ENCODE data around the gene RNF166. TPM values are rescaled to one million over a fixed set of nuclear protein-coding genes. Genes with fewer than 3 reads are reported as not detected.
"Not testable (repeated sequence)": the region's sequence is repeated elsewhere in the genome, so short reads cannot be mapped to it uniquely, and the experiment has no call there.

RNF166 gene
- total RNA-seq, 4 donors from 2014 or later: 14.7 to 21.8 (median 17.7) TPM

DNA sequence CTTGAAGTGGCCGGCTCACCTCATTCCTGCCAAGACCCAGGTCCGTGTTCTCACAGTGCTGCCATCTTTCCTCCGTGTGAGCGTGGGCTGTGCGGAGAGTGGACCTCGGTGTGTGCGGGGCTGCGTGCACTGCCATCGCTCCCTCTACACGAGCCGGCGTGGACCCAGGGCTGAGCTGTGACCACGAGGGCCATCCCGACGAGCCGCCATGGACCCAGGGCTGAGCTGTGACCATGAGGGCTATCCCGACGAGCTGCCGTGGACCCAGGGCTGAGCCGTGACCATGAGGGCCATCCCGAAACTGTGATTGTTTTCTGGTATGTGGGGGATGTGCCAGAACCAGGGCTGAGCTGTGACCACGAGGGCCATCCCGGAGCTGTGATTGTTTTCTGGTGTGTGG lies 34.4 kb downstream of the RNF166 start:
- TF ChIP-seq POLR2A (IDR thresholded peaks at IDR 0.05): no peak
- TF ChIP-seq, protein P1, sequence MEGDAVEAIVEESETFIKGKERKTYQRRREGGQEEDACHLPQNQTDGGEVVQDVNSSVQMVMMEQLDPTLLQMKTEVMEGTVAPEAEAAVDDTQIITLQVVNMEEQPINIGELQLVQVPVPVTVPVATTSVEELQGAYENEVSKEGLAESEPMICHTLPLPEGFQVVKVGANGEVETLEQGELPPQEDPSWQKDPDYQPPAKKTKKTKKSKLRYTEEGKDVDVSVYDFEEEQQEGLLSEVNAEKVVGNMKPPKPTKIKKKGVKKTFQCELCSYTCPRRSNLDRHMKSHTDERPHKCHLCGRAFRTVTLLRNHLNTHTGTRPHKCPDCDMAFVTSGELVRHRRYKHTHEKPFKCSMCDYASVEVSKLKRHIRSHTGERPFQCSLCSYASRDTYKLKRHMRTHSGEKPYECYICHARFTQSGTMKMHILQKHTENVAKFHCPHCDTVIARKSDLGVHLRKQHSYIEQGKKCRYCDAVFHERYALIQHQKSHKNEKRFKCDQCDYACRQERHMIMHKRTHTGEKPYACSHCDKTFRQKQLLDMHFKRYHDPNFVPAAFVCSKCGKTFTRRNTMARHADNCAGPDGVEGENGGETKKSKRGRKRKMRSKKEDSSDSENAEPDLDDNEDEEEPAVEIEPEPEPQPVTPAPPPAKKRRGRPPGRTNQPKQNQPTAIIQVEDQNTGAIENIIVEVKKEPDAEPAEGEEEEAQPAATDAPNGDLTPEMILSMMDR (IDR thresholded peaks at IDR 0.05): no peak
- no peak overlapping the region for H3K4me3 ChIP-seq (ENCODE audit: low read depth, poor library complexity, severe bottlenecking)
- WGBS, 2 donors: 87 to 93% methylated on average over 17 to 23 of the region's 23 CpGs
- intact Hi-C loops (cut with DNase I; ENCODE audit: low total_unique reads): no loop called here
- no peak for DNase-seq (ENCODE audit: low spot score in 2 of 2)

GRCh38 chr16:88669980-88670379 lies 36.2 kb downstream of the RNF166 start:
- WGBS, 2 donors: 70 to 72% methylated on average over 10 of the region's 10 CpGs
- no peak overlapping the region for H3K4me3 ChIP-seq (ENCODE audit: low read depth, poor library complexity, severe bottlenecking)
- intact Hi-C loops (cut with DNase I; ENCODE audit: low total_unique reads): loop anchor here (1.0 kb wide), 1 partner anchor 49 kb away; no protein-coding TSS in a partner anchor
- no peak for TF ChIP-seq POLR2A (IDR thresholded peaks at IDR 0.05)
- TF ChIP-seq, protein P1 (IDR thresholded peaks at IDR 0.05): no peak
- no peak for DNase-seq (ENCODE audit: low spot score in 2 of 2)

DNA sequence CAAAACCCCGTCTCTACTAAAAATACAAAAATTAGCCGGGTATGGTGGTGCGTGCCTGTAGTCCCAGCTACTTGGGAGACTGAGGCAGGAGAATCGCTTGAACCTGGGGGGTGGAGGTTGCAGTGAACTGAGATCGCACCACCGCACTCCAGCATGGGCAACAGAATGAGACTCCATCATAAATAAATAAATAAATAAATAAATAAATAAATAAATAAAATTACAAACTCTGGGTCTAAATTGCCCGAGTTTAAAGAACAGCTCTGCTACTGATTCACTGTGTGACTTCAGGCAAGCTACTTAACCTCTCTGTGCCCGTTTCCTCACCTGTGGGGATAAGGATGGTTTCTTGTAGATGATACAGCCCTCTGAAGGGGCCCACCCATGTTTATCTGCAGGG lies 36.7 kb downstream of the RNF166 start:
- intact Hi-C loops (cut with DNase I; ENCODE audit: low total_unique reads); DNase-seq (ENCODE audit: low spot score in 2 of 2); H3K4me3 ChIP-seq (ENCODE audit: low read depth, poor library complexity, severe bottlenecking): not testable (repeated sequence)
- 85 to 93% methylated on average over 8 of the region's 8 CpGs for WGBS, 2 donors

DNA sequence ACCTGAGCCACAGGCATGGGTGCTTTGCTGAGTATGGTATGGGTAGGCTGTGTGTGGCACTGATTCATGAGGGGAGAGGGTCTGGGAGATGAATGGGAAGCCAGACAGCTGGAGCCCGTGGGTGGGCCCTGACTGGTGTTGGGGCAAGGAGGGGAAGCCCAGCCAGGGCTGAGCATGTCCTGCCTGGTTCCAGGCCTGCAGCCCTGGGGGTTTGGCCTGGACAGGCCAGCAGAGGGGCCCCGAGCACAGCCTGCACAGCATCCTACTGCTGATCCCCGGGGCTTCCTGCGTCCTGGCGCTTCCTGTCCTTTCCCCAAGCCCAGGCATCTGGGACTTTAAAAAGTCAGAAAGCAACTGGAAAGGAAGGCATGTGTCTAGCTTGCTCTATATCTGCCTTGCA lies 38.7 kb downstream of the RNF166 start:
- intact Hi-C loops (cut with DNase I; ENCODE audit: low total_unique reads): no loop called here
- DNase-seq (ENCODE audit: low spot score in 2 of 2): no peak
- no peak overlapping the region for H3K4me3 ChIP-seq (ENCODE audit: low read depth, poor library complexity, severe bottlenecking)
- TF ChIP-seq, protein P1 (IDR thresholded peaks at IDR 0.05): no peak
- no peak for TF ChIP-seq POLR2A (IDR thresholded peaks at IDR 0.05)
- WGBS, 2 donors: 62 to 63% methylated on average over 4 to 5 of the region's 5 CpGs

- TF ChIP-seq, protein P1 (IDR thresholded peaks at IDR 0.05): no peak
- no peak for TF ChIP-seq POLR2A (IDR thresholded peaks at IDR 0.05)
- 89 to 93% methylated on average over 3 of the region's 3 CpGs for WGBS, 2 donors
- intact Hi-C loops (cut with DNase I; ENCODE audit: low total_unique reads): no loop called here
- no peak for DNase-seq (ENCODE audit: low spot score in 2 of 2)
- H3K4me3 ChIP-seq (ENCODE audit: low read depth, poor library complexity, severe bottlenecking): no peak overlapping the region
Measured at GRCh38 chr16:88665570-88665969, 40.6 kb downstream of the RNF166 start.

GRCh38 chr16:88665148-88665547 lies 41.1 kb downstream of the RNF166 start:
- whole genome bisulfite sequencing, 2 donors: 51 to 54% methylated on average over 4 of the region's 4 CpGs
- no peak for TF ChIP-seq POLR2A (IDR thresholded peaks at IDR 0.05)
- TF ChIP-seq, protein P1 (IDR thresholded peaks at IDR 0.05): no peak
- peak in 1 of 2 donors; percentile 85 for DNase-seq (ENCODE audit: low spot score in 2 of 2)
- intact Hi-C loops (cut with DNase I; ENCODE audit: low total_unique reads): no loop called here
- no peak overlapping the region for H3K4me3 ChIP-seq (ENCODE audit: low read depth, poor library complexity, severe bottlenecking)

All from lower leg skin (tissue), 4 donors.